Uterus (tissue), 2 donors: ENCODE measurements around the gene HOXB8.

ENCODE experiments used
- CTCF ChIP-seq, 4 experiments: fragments of 200-600 bp in 2 of 4; fragments of 450-650 bp in 2 of 4; sonication (generic) in 2 of 4; IDR thresholded peaks; one replicate each; pipeline ENCODE4 v1.5.1; 2016 to 2019; ENCODE audit warnings: antibody characterized with exemption in 4 of 4, mild to moderate bottlenecking in 2 of 4, moderate library complexity in 1 of 4
- POLR2A ChIP-seq, 2 donors: fragments of 450-650 bp; IDR thresholded peaks; one replicate each; pipeline ENCODE4 v1.6.1; 2016; ENCODE audit warnings: antibody characterized with exemption in 2 of 2, mild to moderate bottlenecking in 1 of 2, moderate library complexity in 1 of 2

- no peak for TF ChIP-seq POLR2A (IDR thresholded peaks at IDR 0.05)
- no peak for TF ChIP-seq CTCF (IDR thresholded peaks at IDR 0.05)
Measured at GRCh38 chr17:48601207-48601538, 13.9 kb downstream of the HOXB8 start.
